HG02588 (cell line): ENCODE results near the gene MED9.
"Not testable (repeated sequence)": the region's sequence is repeated elsewhere in the genome, so short reads cannot be mapped to it uniquely, and the experiment has no call there.

ENCODE experiments used
- ATAC-seq: cut with Tn5 transposase; IDR thresholded peaks from one replicate; pipeline ENCODE4 v1.9.1; 2021; ENCODE audit warnings: mild to moderate bottlenecking, moderate library complexity; ENCODE audit not compliant: unreplicated experiment

MED9 gene, protein sequence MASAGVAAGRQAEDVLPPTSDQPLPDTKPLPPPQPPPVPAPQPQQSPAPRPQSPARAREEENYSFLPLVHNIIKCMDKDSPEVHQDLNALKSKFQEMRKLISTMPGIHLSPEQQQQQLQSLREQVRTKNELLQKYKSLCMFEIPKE

DNA sequence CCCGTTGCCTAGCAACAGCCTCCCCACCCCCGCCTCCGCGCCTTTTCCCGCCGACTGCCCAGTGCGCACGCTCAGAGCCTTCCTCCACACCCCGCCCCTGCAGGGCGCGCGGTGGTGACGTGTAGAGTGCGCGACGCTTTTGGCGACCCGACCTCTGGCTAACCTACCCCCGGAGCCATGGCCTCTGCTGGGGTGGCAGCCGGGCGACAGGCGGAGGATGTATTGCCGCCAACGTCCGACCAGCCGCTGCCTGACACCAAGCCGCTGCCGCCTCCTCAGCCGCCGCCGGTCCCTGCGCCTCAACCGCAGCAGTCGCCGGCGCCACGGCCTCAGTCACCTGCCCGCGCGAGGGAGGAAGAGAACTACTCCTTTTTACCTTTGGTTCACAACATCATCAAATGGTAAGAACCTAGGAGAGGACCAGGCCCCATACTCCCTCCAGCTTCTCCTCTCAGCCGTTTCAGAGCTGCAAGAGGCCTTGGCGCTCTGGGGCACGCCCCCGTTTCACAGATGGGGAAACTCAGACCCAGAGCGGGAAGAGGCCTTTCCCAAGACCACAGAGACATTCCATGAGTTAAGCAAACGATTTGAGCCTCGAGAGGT, at the start of gene MED9:
Gene MED9, plus strand, starts transcription at position 136 of the 603 bp plus-strand sequence. Its CDS starts 42 bp downstream, at position 178.
- ATAC-seq: peak; percentile 81

GRCh38 chr17:17429222-17429621, 47.6 kb upstream of the MED9 start:
- no peak for ATAC-seq

DNA sequence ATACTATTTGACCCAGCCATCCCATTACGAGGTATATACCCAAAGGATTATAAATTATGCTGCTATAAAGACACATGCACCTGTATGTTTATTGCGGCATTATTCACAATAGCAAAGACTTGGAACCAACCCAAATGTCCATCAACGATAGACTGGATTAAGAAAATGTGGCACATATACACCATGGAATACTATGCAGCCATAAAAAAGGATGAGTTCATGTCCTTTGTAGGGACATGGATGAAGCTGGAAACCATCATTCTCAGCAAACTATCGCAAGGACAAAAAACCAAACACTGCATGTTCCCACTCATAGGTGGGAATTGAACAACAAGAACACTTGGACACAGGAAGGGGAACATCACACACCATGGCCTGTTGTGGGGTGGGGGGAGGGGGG, 45.9 kb upstream of the MED9 start:
- not testable (repeated sequence) for ATAC-seq

DNA sequence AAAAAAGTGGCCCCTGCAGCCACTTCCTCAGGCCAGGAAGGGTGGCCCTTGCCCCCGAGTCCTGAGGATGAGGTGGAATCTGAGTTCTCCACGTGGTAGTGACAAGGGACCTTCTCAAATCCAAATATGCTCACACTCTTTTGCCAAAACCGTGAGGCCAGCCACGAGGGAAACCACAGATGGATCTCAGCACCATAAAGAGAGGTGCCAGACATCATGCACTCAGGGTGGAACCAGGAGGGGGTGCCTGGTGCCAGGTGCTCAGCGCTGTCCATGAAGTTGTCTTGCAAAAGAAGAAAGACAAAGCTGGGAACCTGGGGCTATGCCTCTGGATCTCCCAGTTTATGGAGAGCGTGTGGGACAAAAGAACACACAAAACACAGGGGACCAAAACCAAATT, 45.2 kb upstream of the MED9 start:
- ATAC-seq: no peak

DNA sequence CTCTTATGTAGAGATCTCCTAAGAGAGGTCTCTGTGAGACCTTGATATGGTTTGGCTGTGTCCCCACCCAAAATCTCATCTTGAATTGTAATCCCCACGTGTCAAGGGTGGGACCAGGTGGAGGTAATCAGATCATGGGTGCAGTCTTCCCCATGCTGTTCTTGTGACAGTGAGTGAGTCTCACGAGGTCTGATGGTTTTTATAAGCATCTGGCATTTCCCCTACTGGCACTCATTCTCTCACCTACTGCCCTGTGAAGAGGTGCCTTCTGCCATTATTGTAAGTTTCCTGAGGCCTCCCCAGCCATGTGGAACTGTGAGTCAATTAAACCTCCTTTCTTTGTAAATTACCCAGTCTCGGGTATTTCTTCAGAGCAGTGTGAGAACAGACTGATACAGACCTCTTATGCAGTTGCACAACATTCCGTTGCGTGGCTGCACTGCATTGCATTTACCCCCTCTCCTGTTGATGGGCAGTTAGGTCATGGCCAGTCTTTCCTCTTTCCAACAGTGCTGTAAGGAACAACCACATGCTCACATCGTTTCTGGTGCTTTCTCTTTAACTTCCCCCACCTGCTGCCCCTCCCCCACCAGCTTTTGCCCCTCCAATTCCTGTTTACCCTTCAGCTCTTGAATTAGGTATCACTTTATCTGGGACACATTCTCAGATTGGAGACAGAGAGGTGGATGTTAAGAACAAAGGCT, 43.6 kb upstream of the MED9 start:
- ATAC-seq: no peak

GRCh38 chr17:17434477-17434876, 42.3 kb upstream of the MED9 start:
- ATAC-seq: no peak

DNA sequence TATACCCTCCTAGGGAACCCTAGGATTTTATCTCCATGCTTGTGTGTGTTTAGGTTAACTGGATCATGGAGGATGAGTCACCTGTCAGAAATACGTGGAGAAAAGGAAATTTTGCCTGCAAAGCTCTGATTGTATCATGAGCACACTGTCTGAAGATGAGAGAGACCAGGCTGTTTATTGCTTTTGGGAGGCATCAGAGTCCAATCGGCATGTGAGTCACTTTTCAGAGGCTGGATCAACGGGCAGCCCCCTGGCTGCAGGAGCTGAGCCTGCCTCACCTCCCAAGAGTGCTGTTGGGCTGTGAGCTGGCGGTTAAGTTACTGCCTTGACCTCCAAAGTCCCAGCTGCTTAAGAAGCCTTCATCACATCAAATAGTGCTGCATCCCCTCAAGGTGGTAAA, 41.5 kb upstream of the MED9 start:
- ATAC-seq: no peak

DNA sequence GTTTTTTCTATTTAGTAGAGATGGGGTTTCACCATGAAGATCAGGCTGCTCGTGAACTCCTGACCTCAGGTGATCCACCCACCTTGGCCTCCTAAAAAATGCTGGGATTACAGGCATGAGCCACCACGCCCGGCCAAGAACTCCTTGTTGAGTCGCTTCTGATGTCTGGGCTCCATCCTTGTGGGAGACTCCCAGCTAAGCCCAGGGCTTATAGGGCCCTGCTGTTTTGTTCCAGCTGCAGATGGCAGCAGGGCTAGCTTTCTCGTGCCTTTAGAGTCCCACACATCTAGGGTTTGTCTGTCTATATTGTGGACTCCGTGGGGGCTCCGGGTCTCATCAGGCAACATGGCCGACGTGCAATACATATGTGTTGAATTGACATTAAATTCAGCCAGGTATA, 39.3 kb upstream of the MED9 start:
- ATAC-seq: no peak

DNA sequence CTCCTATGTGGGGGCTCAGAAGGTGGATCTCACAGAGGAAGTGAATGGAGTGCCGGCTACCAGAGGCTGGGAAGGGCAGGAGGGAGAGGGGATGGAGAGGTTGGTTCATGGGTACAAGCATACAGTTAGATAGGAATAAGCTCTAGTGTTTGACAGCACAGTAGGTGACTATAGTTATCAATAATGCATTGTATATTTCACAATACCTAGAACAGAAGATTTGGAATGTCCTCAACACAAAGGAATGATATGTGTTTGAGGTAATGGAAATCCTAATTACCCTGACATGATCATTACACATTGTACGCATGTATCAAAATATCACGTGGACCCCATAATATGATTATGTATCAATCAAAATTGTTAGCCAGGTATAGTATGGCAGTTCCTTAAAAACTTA, 38.9 kb upstream of the MED9 start:
- ATAC-seq: no peak

- ATAC-seq: no peak
These were observed 36.6 kb upstream of the MED9 start for GRCh38 chr17:17440010-17440843.

DNA sequence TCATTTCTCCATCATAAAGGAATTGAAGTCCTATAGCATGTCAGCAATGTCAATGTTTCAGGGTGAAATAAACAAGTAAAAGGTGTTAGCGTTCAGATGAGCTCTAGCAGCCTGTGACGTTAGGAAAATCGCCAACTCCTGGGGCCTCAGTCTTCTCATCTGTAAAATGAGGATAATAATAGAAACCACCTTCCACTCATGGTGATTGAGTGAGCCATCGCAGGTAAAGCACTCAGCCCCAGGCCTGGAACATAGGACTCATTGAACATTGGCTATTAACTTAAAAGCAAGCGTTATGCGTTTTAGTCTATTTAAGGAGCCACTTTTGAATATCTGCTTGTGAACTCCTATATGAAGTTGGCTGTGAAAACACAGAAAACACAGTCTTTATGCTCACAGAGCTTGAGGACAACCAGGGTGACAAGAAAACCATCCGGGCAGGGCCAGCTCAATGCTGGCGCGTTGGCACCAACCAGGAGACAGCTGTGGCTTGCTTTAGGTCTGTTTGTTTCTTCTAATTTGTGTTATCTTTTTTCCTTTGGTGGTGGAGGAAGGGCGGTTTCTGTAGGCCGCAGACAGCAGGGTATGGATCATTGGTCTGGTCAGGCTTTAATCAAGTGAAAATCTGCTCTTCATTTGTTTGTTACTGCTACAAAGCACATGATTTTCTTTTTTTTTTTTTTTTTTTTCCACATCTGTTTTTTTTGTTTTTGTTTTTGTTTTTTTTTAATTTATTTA, 35.7 kb upstream of the MED9 start:
- ATAC-seq: no peak

DNA sequence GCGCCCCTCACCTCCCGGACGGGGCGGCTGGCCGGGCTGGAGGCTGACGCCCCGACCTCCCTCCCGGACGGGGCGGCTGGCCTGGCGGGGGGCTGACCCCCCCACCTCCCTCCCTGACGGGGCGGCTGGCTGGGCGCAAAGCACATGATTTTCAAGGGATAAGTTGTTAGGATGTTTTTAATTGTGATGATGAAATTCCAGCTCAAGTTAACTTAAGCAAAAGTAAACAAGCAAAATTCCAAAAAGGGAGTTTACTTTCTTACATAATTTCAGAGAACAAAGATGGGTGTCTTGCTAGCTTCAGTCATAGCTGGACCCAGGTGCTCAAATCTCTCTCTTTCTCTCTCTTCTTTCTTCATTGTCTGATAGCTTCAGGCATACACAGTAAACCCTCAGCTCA, 33.6 kb upstream of the MED9 start:
- ATAC-seq: no peak

DNA sequence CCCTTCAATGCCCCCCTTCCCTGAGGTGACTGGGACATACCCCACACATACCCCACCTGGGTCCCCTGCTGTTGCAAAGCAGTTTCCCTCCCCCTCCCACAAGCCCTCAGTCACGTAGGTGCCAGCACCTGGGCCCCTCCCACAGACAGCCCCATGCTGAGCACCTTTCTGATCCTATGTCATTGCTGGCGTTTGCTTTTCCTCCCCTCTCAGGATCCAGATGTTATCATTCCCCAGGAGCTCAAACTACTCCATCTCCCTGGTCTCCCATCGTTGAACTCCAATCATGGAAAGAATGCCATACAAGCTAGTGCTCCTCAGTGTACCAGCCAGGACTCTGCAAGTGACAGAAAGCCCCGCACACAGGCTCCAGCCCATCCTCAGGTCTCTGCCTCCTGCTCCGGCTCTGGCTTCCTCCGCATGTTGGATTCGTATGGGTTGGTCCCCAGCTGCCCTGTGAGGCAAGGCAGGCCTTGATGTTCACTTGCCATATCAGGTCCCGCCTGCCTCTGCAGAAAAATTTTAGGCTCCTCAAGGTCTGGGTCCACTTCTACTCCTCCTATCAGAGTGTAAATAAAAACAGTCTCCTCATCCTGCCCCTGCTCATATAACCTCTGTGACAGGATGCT, 31.4 kb upstream of the MED9 start:
- no peak for ATAC-seq

DNA sequence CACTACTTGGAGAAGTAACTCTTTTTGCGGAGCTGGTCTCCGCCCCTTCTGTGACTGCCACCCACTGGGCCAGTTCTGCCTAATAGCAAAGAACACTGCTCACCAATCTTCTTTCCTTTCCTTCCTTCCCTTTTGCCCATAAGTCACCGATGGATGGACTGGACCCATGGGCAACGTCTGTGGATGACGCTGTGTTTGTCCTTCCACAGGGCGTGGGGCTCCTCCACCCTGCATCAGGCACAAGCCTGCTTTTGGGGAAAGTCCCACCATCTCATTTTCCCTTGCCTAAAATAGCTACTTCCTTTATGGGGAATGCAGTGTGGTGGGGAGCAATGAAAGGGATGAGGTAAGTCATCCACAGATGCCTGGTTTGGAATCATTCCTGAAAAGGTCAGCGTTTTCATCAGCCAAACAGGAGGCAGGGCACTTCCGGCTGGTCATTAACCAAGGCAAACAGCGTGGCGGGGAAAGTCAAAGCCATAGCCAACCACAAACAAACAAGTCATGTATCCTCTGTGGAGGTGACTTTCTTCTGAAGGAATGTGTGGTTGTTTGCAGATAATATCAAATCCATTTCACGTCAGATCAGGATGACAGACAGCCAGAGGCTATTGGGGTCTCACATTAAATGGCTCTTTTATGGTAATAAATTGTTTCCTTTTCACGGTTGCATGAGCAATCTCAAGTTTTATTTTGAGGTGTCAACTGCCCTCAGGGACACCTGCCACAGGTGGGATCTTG, 30.7 kb upstream of the MED9 start:
- ATAC-seq: no peak

DNA sequence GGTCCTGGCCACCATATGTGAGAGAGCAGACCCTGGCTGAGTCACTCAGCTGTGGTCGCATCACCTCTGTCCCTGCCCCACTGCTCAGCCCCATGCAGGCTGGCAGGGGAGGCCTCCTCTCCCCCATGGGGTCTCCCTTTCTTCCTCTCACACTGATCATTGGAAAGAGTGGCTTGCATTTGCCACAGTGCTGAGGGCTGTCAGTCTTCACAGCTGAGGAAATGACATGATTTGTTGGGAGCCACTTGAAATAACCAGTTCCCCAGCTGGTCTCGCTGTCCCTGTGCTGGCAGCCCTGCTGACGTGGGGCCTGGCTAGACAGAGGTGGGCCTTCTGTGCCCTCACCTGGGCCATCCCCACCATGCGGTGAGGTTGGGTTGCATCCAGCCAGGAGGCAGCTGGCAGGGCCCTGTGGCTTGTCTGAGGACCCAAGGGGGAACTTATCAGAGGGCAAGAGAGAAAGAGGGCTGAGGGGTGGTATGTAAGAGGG, 30.1 kb upstream of the MED9 start:
- ATAC-seq: no peak

- no peak for ATAC-seq
These were observed 29.5 kb upstream of the MED9 start for GRCh38 chr17:17447264-17447663.

- no peak for ATAC-seq
These were observed 28.7 kb upstream of the MED9 start for GRCh38 chr17:17448076-17448475.

DNA sequence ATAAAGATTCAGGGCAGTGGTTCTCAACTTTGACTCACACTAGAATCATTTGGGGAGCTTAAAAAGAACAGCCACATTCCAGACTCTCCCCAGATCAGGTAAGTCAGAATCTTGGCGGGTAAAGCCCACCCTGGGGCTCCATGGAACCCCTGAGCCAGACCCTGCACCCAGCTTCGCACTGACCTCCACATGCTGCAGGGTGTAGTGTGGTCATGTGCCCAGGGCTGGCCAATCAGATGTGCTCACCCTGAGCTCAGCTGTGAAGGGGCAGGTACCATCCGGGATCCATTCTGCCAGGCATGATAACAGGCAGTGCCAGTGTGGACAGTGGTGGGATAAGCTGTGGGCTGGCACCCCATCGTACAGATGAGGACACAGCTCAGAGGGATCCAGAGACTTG, 28.1 kb upstream of the MED9 start:
- ATAC-seq: no peak

GRCh38 chr17:17453088-17453487, 23.7 kb upstream of the MED9 start:
- ATAC-seq: no peak

- no peak for ATAC-seq
These were observed 22.5 kb upstream of the MED9 start for GRCh38 chr17:17454276-17454675.
